Measurements from ENCODE around the gene CDH23.

Gene CDH23

DNA sequence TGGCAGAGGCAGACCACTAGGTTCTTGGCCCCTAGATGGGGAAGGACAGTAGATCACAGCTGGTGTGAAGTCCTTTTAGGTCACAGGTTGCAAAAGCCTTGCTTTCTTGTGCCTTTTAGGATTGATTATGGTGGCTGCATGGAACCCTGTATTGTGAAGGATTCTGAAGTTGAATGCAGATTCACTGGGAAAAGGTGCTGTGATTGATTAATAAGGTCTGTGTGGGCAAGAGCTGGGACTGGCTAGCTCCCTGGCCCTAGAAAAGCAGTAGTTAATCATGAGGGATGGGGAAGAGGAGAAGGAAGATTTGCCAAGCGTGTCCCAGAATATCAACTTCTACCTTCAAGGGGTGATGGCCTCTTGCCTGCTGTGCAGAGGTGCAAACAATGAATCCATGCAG lies 105.5 kb downstream of the CDH23 start:
- no peak overlapping the region for H3K27ac ChIP-seq
- TF ChIP-seq, protein P1, sequence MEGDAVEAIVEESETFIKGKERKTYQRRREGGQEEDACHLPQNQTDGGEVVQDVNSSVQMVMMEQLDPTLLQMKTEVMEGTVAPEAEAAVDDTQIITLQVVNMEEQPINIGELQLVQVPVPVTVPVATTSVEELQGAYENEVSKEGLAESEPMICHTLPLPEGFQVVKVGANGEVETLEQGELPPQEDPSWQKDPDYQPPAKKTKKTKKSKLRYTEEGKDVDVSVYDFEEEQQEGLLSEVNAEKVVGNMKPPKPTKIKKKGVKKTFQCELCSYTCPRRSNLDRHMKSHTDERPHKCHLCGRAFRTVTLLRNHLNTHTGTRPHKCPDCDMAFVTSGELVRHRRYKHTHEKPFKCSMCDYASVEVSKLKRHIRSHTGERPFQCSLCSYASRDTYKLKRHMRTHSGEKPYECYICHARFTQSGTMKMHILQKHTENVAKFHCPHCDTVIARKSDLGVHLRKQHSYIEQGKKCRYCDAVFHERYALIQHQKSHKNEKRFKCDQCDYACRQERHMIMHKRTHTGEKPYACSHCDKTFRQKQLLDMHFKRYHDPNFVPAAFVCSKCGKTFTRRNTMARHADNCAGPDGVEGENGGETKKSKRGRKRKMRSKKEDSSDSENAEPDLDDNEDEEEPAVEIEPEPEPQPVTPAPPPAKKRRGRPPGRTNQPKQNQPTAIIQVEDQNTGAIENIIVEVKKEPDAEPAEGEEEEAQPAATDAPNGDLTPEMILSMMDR (conservative IDR thresholded peaks at IDR 0.05; ENCODE audit: low read depth), result no peak
- ChIA-PET CTCF (interaction anchor here (0.6 kb wide), 1 partner anchor 183 kb away, joined by 5 read pairs; no protein-coding TSS in a partner anchor), POLR2A (ENCODE audit: low non-redundant PET) (no interaction called here)
- no peak for DNase-seq (ENCODE audit: low spot score)

DNA sequence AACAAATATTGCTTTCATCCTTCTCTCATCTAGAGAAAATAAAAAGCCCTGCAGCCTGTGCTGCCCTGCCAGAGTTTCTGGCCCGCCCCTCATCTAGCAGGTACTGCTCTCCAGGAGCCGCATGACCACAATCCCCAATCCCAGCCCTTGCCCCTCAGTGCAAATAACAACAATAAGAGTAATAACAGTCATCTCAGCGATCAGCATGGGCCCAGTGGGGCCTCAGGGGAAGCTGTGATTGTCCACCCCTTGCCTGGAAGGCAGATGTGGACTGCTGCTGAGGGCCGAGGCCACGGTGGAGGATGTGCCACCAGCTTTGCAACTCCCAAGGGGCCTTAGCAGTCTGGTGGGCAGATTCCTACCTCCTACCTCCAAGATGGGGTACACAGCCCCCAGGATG lies 106.1 kb downstream of the CDH23 start:
- TF ChIP-seq, protein P1 (conservative IDR thresholded peaks at IDR 0.05; ENCODE audit: low read depth), result no peak

DNA sequence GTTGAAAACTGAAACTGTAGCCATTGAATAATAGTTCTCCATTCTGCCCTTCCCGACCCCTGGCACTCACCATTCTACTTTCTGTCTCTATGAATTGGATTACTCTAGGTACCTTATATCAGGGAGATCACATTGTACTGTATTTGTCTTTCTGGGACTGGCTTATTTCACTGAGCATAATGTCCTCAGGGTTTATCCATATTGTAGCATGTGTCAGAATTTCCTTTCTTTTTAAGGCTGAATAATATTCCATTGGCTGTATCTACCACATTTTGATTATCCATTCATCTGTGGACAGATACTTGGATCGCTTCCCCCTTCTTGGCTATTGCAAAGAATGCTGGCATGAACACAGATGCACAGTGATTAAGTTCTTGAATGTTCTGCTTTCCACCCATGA lies 107.4 kb downstream of the CDH23 start:
- TF ChIP-seq, protein P1 (conservative IDR thresholded peaks at IDR 0.05; ENCODE audit: low read depth), result no peak
- H3K27ac ChIP-seq, result no peak overlapping the region
- no peak for DNase-seq (ENCODE audit: low spot score)
- ChIA-PET CTCF (no interaction called here), POLR2A (ENCODE audit: low non-redundant PET) (no interaction called here)

More for the DNA sequence above, 106.1 kb downstream of the CDH23 start:
- ChIA-PET CTCF (interaction anchor here (0.6 kb wide), 1 partner anchor 47 kb away, joined by 4 read pairs; no protein-coding TSS in a partner anchor), POLR2A (ENCODE audit: low non-redundant PET) (no interaction called here)
- H3K27ac ChIP-seq, result no peak overlapping the region
- DNase-seq (ENCODE audit: low spot score), result no peak

DNA sequence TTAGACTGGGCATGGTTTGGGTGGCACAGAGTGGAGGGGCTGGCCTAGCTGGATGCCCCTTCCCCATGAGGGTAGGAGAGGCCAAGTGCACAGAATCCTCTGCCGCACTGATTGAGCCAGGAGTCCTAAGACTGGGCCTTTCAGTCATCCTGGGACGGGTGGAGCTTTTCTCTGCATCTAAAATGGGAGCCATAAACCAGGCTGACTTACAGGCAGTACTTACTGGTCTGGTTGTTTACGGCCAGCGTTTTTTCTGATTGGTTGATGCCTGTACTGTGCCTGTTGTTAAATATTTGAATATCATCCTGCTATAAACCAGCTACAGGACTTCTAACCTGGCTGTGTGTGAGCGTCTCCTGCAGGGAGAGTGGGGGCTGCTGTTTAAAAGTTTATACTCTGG lies 107.8 kb downstream of the CDH23 start:
- TF ChIP-seq, protein P1 (conservative IDR thresholded peaks at IDR 0.05; ENCODE audit: low read depth), result no peak
- ChIA-PET POLR2A (ENCODE audit: low non-redundant PET) (no interaction called here), CTCF (no interaction called here)
- DNase-seq (ENCODE audit: low spot score), result no peak
- H3K27ac ChIP-seq, result no peak overlapping the region

DNA sequence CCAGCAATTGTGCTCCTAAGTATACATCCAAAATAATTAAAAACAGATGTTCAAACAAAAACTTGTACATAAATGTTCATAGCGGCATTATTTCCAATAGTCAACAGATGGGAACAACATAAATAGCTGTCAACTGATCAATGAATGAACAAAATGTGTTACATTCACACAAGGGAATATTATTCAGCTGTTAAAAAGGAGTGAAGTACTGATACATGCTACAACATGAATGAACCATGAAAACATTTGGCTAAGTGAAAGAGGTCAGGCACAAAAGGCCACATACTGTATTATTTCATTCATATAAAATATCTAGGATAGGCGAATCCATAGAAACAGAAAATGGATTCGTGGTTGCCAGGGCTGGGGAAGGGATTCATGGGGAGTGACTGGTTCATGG lies 109.1 kb downstream of the CDH23 start:
- CTCF ChIA-PET, result no interaction called here

DNA sequence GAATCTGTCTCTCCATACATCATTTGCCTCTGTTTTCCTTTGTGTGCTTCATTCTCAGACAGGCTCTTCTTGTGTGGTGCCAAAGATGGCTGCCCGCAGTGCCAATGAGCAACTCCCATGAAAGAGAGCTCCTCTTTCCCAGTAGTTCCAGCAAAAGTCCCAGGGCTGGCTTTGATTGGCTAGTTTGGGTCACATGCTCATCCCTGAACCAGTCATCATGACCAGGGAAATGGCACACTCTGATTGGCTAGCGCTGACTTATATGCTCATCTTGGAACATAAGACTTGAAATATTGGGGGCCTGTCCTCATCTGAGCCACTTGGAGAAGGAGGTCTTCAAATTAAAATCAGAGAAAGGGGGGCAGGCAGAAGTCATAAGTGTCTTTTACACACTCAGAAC lies 112.7 kb downstream of the CDH23 start:
- POLR2A ChIA-PET (ENCODE audit: low non-redundant PET), result no interaction called here
- CTCF ChIA-PET, result interaction anchor here (0.5 to 0.7 kb wide), 3 partner anchors 10 to 286 kb away, joined by 3 read pairs; no protein-coding TSS in a partner anchor
- no peak overlapping the region for H3K27ac ChIP-seq
- TF ChIP-seq, protein P1 (conservative IDR thresholded peaks at IDR 0.05; ENCODE audit: low read depth), result no peak
- DNase-seq (ENCODE audit: low spot score), result peak; percentile 27

More for the DNA sequence above, 109.1 kb downstream of the CDH23 start:
- POLR2A ChIA-PET (ENCODE audit: low non-redundant PET), result no interaction called here
- TF ChIP-seq, protein P1 (conservative IDR thresholded peaks at IDR 0.05; ENCODE audit: low read depth), result no peak
- no peak overlapping the region for H3K27ac ChIP-seq
- DNase-seq (ENCODE audit: low spot score), result no peak

DNA sequence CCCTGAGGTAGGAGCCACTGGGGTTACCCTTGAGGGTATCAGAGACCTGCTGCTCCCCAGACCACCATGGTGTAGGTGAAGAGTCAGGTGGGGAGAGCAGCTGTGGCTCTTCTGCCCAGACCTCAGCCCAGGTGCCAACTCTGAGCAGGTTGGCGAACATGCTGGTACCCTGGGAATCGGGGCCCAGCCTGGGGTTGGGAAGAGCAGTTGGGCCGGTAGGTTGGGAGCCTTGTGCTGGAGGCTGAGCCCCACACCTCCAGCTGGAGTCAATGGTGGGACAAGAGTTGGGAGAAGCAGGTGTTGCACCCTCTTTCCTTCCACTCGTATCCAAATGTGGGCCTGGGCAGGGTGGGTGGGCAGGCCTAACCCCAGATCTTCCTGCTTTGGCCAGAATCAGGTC lies 114.5 kb downstream of the CDH23 start:
- TF ChIP-seq, protein P1 (conservative IDR thresholded peaks at IDR 0.05; ENCODE audit: low read depth), result no peak

More for the DNA sequence above, 114.5 kb downstream of the CDH23 start:
- no peak for DNase-seq (ENCODE audit: low spot score)
- ChIA-PET CTCF (no interaction called here), POLR2A (ENCODE audit: low non-redundant PET) (no interaction called here)
- H3K27ac ChIP-seq, result no peak overlapping the region

Measured in RWPE1 (cell line).